Adrenal gland (tissue), 5 donors: Measurements from ENCODE around the gene DOK7.

Source experiments
- POLR2A ChIP-seq, 2 donors: fragments of 450-650 bp; IDR thresholded peaks; one replicate each; pipeline ENCODE4 v1.6.1; 2017; ENCODE audit warnings: antibody characterized with exemption in 2 of 2, mild to moderate bottlenecking in 2 of 2, moderate library complexity in 1 of 2
- TF ChIP-seq, protein P1 (sequence below), 6 experiments: fragments of 450-650 bp in 4 of 6; fragments of 200-600 bp in 2 of 6; sonication (generic) in 1 of 6; IDR thresholded peaks; 1 replicate in 5 of 6; 2 replicates in 1 of 6; pipeline versions ENCODE4 v1.5.1 to v1.8.0; 2016 to 2021; ENCODE audit warnings: antibody characterized with exemption in 6 of 6, mild to moderate bottlenecking in 2 of 6, moderate library complexity in 1 of 6
- donor health status: DM: no; HTN: no; CAD: no.

DNA sequence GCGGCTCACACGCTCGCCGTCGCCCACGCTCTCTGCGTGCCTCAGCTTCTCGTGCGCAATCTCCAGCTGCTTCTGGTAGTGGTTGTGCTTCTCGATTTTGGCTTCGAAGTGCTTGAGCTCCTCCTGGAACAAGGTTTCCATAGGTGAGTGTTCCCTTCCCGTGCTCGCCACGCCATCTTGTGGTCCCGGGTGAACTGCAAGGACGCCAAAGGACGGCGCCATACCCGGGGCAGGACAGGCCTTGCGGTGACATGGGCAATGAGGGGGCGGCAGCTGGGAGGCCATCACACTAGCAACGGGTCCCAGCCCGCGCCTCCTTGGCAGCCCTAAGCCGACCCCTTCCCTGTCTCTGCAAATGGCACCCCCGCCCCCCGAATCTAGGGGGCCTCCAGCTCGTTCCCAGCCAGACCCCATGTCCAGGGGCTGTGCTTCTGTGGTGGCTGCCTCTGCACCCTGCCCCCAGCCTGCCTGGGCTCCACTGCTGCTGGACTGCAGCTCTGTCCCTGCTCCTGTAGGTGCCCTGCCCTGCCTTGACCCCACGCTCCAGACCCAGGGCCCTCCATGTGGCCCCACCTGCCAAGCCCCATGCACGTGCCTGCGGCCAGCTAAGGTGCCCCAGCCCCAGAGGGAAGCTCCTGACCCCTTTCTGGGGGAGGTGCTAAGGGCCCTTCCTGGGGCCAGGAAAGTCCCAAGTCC is 51.8 kb downstream of the DOK7 start:
- TF ChIP-seq POLR2A (IDR thresholded peaks at IDR 0.05) = no peak
- TF ChIP-seq, protein P1, sequence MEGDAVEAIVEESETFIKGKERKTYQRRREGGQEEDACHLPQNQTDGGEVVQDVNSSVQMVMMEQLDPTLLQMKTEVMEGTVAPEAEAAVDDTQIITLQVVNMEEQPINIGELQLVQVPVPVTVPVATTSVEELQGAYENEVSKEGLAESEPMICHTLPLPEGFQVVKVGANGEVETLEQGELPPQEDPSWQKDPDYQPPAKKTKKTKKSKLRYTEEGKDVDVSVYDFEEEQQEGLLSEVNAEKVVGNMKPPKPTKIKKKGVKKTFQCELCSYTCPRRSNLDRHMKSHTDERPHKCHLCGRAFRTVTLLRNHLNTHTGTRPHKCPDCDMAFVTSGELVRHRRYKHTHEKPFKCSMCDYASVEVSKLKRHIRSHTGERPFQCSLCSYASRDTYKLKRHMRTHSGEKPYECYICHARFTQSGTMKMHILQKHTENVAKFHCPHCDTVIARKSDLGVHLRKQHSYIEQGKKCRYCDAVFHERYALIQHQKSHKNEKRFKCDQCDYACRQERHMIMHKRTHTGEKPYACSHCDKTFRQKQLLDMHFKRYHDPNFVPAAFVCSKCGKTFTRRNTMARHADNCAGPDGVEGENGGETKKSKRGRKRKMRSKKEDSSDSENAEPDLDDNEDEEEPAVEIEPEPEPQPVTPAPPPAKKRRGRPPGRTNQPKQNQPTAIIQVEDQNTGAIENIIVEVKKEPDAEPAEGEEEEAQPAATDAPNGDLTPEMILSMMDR (IDR thresholded peaks at IDR 0.05) = no peak
